Activated CD8-positive, alpha-beta T cell treated with anti-CD3 and anti-CD28 coated beads for 36 hours (primary cell): Measurements from ENCODE around the gene PARD3. TPM values are rescaled to one million over a fixed set of nuclear protein-coding genes. Genes with fewer than 3 reads are reported as not detected.
A peak's percentile ranks its signal among the peaks of the same experiment; 100 is the strongest.

Experiments used
- ATAC-seq: fragments of 200-7000 bp; cut with Tn5 transposase; one replicate; pipeline ENCODE4 v1.10.0; 2021; ENCODE audit warnings: mild to moderate bottlenecking, moderate library complexity
- CTCF ChIA-PET: fragments of 350-600 bp; sonication (Branson Sonifier 250); formaldehyde crosslinking; loops from one replicate; lab custom pipeline; 2021; ENCODE audit warnings: antibody characterized with exemption; lab: Charles Lee
- POLR2A ChIA-PET: fragments of 350-600 bp; sonication (Branson Sonifier 250); formaldehyde crosslinking; loops from one replicate; lab custom pipeline; 2021; ENCODE audit warnings: antibody characterized with exemption; lab: Charles Lee
- DNase-seq: peaks from one replicate; pipeline ENCODE4 v3.0.0-alpha.2; 2020
- H3K27ac Mint-ChIP-seq: one replicate; pipeline ENCODE4 v1.8.0; 2021; ENCODE audit warnings: mild to moderate bottlenecking, mixed read lengths
- H3K27me3 Mint-ChIP-seq: one replicate; pipeline ENCODE4 v1.8.0; 2021; ENCODE audit warnings: mixed read lengths
- H3K36me3 Mint-ChIP-seq: one replicate; pipeline ENCODE4 v1.8.0; 2021; ENCODE audit warnings: low read depth, mixed read lengths
- H3K4me1 Mint-ChIP-seq: one replicate; pipeline ENCODE4 v1.8.0; 2021; ENCODE audit warnings: low read depth, mixed read lengths
- H3K4me3 Mint-ChIP-seq: one replicate; pipeline ENCODE4 v1.8.0; 2021; ENCODE audit warnings: mild to moderate bottlenecking, moderate library complexity, mixed read lengths
- H3K9me3 Mint-ChIP-seq: one replicate; pipeline ENCODE4 v1.8.0; 2021; ENCODE audit warnings: mixed read lengths
- intact Hi-C: fragments of 100-400 bp; cut with micrococcal nuclease; formaldehyde crosslinking; loops from one replicate; pipeline ENCODE4 v1.10.0; 2022
- total RNA-seq, 2 experiments: library from RNA; stranded (reverse); gene quantifications; one replicate each; pipeline ENCODE4 v1.2.3, GENCODE V29; 2021
- TF ChIP-seq, protein P1 (sequence below): fragments of 200-600 bp; IDR thresholded peaks from one replicate; pipeline ENCODE4 v1.8.0; 2022; ENCODE audit warnings: antibody characterized with exemption, mild to moderate bottlenecking

PARD3 gene
- total RNA-seq, 2 experiments from 2014 or later, result 1.6 to 2.0 TPM

DNA sequence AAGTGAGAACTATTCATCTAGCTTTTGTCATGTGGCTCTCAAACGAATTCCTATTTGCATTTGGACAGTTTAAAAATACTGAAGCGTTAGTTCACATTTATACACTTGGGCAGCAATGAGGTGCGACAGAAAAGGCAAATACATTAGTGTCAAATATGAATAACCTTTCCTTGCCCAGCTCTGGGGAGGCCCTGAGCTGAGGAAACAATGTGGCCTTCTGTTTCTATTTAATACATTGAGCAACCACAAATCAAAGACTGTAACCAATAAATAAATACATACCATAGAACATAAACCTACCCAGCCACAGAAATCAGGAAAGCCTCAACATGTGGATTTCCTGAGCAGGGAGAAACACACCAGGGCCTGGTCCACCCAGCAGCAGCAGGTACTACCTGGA is 585.2 kb downstream of the PARD3 start:
- Mint-ChIP-seq H3K27me3 (peaks cover 6% of the 10 kb centered on the region), H3K4me1 (no peaks in the 10 kb centered on the region), H3K36me3 (no peaks in the 10 kb centered on the region), H3K4me3 (no peak overlapping the region), H3K9me3 (peaks cover 6% of the 10 kb centered on the region), H3K27ac (no peak overlapping the region)
- POLR2A ChIA-PET, result no interaction called here
- ATAC-seq, result no peak
- CTCF ChIA-PET, result no interaction called here
- DNase-seq, result no peak
- TF ChIP-seq, protein P1, sequence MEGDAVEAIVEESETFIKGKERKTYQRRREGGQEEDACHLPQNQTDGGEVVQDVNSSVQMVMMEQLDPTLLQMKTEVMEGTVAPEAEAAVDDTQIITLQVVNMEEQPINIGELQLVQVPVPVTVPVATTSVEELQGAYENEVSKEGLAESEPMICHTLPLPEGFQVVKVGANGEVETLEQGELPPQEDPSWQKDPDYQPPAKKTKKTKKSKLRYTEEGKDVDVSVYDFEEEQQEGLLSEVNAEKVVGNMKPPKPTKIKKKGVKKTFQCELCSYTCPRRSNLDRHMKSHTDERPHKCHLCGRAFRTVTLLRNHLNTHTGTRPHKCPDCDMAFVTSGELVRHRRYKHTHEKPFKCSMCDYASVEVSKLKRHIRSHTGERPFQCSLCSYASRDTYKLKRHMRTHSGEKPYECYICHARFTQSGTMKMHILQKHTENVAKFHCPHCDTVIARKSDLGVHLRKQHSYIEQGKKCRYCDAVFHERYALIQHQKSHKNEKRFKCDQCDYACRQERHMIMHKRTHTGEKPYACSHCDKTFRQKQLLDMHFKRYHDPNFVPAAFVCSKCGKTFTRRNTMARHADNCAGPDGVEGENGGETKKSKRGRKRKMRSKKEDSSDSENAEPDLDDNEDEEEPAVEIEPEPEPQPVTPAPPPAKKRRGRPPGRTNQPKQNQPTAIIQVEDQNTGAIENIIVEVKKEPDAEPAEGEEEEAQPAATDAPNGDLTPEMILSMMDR, result no peak
- intact Hi-C loops, result no loop called here

DNA sequence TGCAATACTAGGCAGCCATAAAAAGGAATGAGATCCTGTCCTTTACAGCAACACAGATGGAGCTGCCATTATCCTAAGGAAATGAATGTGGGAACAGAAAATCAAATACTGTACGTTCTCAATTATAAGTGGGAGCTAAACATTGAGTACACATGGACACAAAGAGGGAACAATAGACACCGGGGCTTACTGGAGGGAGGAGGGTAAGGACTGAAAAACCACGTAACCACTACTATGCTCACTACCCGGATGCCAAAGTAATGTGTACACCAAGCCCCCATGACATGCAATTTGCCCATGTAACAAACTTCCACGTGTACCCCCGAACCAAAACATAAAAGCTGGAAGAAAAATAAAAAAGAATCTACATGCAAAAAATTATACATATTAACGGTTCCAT is 587.0 kb downstream of the PARD3 start:
- H3K9me3 Mint-ChIP-seq, result peaks cover 6% of the 10 kb centered on the region
- peaks cover 6% of the 10 kb centered on the region for H3K27me3 Mint-ChIP-seq
- no peak overlapping the region for H3K27ac Mint-ChIP-seq
- intact Hi-C loops, result no loop called here
- ChIA-PET CTCF (no interaction called here), POLR2A (no interaction called here)
- ATAC-seq (no peak), DNase-seq (no peak)
- H3K4me3 Mint-ChIP-seq, result no peak overlapping the region
- no peaks in the 10 kb centered on the region for H3K4me1 Mint-ChIP-seq
- TF ChIP-seq, protein P1, result no peak
- H3K36me3 Mint-ChIP-seq, result no peaks in the 10 kb centered on the region

DNA sequence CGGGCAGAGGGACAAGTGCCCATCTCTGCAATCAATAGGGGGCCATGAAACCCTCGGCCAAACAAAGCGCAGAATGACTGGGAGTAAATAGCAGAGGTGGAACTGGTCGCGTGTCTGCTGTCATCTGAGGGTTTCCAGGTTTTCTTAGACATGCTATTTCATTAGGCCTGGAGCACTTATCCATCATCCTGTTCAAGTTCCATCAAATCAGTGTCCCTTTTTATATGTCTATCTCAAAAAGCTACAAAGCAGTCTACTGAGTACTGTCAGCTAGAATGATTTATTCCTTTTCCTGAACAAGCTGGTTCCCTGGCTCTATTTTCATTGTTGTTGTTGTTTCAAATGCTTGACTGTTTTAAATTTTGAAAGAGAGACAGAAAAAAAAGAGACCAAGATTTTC is 590.5 kb downstream of the PARD3 start:
- Mint-ChIP-seq H3K4me1 (peaks cover 11% of the 10 kb centered on the region), H3K4me3 (no peak overlapping the region), H3K27me3 (peaks cover 6% of the 10 kb centered on the region), H3K27ac (no peak overlapping the region), H3K36me3 (no peaks in the 10 kb centered on the region), H3K9me3 (peaks cover 6% of the 10 kb centered on the region)
- ATAC-seq (no peak), DNase-seq (no peak)
- TF ChIP-seq, protein P1, result no peak
- ChIA-PET CTCF (no interaction called here), POLR2A (no interaction called here)
- intact Hi-C loops, result no loop called here

DNA sequence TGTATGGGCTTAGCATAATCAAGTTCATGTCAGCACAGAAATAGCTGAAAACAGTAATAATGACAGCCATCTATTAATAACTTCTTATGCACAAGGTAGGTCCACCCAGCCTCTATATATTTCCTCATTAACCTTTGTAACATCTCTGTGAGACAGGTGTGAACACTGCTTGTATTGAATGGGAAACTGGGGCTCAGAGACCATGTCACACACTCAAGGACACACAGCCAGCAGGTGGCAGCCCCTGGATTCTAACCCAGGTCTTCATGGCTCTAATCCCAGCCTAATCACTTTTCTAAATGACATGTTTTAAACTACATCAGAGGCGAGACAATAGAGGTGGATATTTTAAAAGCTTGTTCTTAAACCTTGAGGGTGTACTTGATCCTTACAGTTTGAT is 591.4 kb downstream of the PARD3 start:
- Mint-ChIP-seq H3K36me3 (no peaks in the 10 kb centered on the region), H3K9me3 (peaks cover 6% of the 10 kb centered on the region), H3K4me1 (peaks cover 16% of the 10 kb centered on the region), H3K27ac (no peak overlapping the region), H3K27me3 (peaks cover 6% of the 10 kb centered on the region), H3K4me3 (no peak overlapping the region)
- ChIA-PET CTCF (interaction anchor here (1.3 kb wide), 1 partner anchor 415 kb away, joined by 4 read pairs; no protein-coding TSS in a partner anchor), POLR2A (interaction anchor here (1.1 kb wide), 1 partner anchor 54 kb away, joined by 3 read pairs; no protein-coding TSS in a partner anchor)
- TF ChIP-seq, protein P1, result no peak
- ATAC-seq (no peak), DNase-seq (peak; percentile 15)
- intact Hi-C loops, result no loop called here

DNA sequence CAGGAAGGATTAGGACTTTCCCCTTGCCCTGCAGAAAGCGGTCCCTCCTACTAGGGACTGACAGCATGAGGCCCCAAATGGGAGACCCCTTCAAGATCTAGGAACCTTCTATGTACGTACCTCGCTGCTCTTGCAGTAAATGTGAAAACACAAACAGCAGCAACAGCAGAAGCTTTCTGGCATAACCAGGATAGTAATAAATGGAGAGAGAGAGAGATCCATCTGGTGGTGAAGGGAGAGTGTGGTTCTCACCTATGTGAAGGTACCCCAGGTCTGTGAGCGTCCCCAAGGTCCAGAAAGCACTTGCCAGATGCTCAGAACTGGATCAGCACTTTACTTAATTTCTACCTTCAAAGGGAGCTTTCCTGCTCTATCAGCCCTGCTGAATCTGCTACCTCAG is 592.7 kb downstream of the PARD3 start:
- TF ChIP-seq, protein P1, result no peak
- DNase-seq (no peak), ATAC-seq (no peak)
- H3K27me3 Mint-ChIP-seq, result peaks cover 6% of the 10 kb centered on the region
- no peaks in the 10 kb centered on the region for H3K36me3 Mint-ChIP-seq
- intact Hi-C loops, result no loop called here
- peaks cover 6% of the 10 kb centered on the region for H3K9me3 Mint-ChIP-seq
- POLR2A ChIA-PET, result no interaction called here
- H3K4me3 Mint-ChIP-seq, result no peak overlapping the region
- CTCF ChIA-PET, result interaction anchor here (0.7 kb wide), 1 partner anchor 414 kb away, joined by 3 read pairs; no protein-coding TSS in a partner anchor
- no peak overlapping the region for H3K27ac Mint-ChIP-seq
- peaks cover 16% of the 10 kb centered on the region for H3K4me1 Mint-ChIP-seq
